Measurements from ENCODE around the gene ARL6IP5. TPM values are rescaled to one million over a fixed set of nuclear protein-coding genes. Genes with fewer than 3 reads are reported as not detected.
A peak's percentile ranks its signal among the peaks of the same experiment; 100 is the strongest.

Gene ARL6IP5
- 100 to 1,000 TPM; 172 to 199 TPM for total RNA-seq

DNA sequence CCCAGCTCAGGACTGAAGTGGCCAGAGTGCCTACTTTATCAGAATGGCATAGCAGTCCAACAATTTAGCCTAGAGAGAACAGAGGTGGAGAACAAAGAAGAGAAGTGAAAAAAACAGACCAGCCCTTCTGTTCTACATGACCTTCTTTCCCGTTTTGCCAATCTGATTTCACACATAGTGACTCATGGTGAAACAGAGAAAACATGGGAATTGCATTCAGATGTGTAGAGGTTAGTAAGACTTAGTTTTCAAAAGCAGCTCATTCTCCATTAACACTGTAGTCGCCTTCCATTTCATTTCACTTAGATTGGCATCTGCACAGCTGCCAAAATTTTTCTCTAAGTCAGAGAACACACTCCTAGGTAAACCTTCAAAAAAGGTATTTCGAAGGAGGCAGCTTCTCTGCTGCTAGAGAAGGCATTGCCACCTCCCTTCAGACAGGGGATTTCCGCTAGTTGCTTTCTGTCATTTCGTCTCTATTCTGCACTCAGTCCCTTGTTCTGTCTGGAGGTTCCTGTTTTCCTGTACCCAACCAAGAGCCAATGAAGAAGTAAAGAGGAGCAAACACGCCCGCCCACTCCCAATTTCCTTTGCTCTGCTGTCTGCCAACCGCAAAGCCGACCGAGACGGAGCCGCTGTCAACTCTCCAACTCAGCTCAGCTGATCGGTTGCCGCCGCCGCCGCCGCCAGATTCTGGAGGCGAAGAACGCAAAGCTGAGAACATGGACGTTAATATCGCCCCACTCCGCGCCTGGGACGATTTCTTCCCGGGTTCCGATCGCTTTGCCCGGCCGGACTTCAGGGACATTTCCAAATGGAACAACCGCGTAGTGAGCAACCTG lies at the start of gene ARL6IP5:
ARL6IP5 (plus strand) TSS at position 612 of the 842 bp plus-strand sequence; CDS start at position 723, 111 bp downstream.
- Histone ChIP-seq H3K27me3 (no peaks in the 10 kb centered on the region), H3K27ac (peak within 1 kb of the TSS; percentile 96), H3K9me3 (no peaks in the 10 kb centered on the region), H3K4me1 (peaks cover 0 to 75% of the 10 kb centered on the region in 2 donors), H3K36me3 (no peaks in the 10 kb centered on the region), H3K4me3 (peak within 1 kb of the TSS; percentile 87 to 94)
- no peak for TF ChIP-seq CTCF (IDR thresholded peaks at IDR 0.05)
- peak; percentile 96 for DNase-seq (ENCODE audit: low spot score)

DNA sequence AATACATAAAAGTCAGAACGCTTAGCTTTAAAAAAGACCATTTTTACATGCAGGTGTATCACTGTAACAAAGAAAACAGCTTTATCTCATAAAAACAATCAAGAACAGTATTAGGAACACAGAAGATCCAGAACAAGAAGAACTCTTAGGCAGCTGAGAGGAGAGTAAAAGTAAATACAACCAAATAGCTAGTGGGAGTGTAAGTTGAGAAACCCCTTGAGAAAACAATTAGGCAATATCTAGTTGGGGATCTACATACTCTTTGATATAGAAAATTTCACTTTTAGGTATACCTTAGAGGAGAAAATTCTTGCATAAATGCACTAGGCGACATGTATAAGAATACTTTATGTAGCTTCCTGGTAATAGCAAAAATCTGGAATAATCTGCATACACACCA lies 40.1 kb upstream of the ARL6IP5 start:
- no peaks in the 10 kb centered on the region for H3K9me3 ChIP-seq
- no peaks in the 10 kb centered on the region for H3K27me3 ChIP-seq
- no peak for DNase-seq (ENCODE audit: low spot score)
- H3K36me3 ChIP-seq: peaks cover 69% of the 10 kb centered on the region
- no peak for TF ChIP-seq CTCF (IDR thresholded peaks at IDR 0.05)
- H3K27ac ChIP-seq: no peak overlapping the region
- no peaks in the 10 kb centered on the region for H3K4me1 ChIP-seq
- no peak overlapping the region for H3K4me3 ChIP-seq

DNA sequence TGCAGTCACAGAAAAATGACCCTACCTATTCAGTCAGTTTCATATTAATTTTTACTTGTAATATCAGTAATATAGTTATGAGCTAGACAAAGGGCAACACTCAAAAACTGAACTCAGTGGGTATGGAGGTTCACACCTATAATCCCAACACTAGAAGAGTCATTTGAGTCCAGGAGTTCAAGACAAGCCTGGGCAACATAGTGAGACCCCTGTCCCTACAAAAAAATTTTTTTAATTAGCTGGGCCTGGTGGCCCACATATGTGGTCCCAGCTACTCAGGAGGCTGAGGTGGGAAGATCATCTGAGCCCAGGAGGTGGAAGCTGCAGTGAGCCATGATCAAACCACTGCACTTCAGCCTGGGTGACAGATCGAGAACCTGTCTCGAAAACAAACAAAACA lies 35.7 kb upstream of the ARL6IP5 start:
- H3K4me1 ChIP-seq: peaks cover 0 to 20% of the 10 kb centered on the region in 2 donors
- peaks cover 34% of the 10 kb centered on the region for H3K36me3 ChIP-seq
- no peak for DNase-seq (ENCODE audit: low spot score)
- no peaks in the 10 kb centered on the region for H3K9me3 ChIP-seq
- no peak for TF ChIP-seq CTCF (IDR thresholded peaks at IDR 0.05)
- no peak overlapping the region for H3K27ac ChIP-seq
- no peak overlapping the region for H3K4me3 ChIP-seq
- no peaks in the 10 kb centered on the region for H3K27me3 ChIP-seq

- Histone ChIP-seq H3K4me1 (peaks cover 0 to 20% of the 10 kb centered on the region in 2 donors), H3K9me3 (no peaks in the 10 kb centered on the region), H3K27me3 (no peaks in the 10 kb centered on the region), H3K4me3 (peak within 1 kb of the TSS; percentile 72 to 80), H3K27ac (peak within 1 kb of the TSS; percentile 91 to 96), H3K36me3 (peaks cover 35% of the 10 kb centered on the region)
- peak; percentile 99 for DNase-seq (ENCODE audit: low spot score)
- no peak for TF ChIP-seq CTCF (IDR thresholded peaks at IDR 0.05)
Measured at GRCh38 chr3:69051756-69052471, 32.8 kb upstream of the ARL6IP5 start, which contains the start of gene TMF1. Gene TMF1, minus strand, starts transcription at chr3:69052333. Its CDS starts 247 bp downstream, at chr3:69052086.

GRCh38 chr3:69052472-69052898 lies 32.3 kb upstream of the ARL6IP5 start:
- peak overlapping the region; percentile 91 to 96 for H3K27ac ChIP-seq
- no peaks in the 10 kb centered on the region for H3K9me3 ChIP-seq
- no peaks in the 10 kb centered on the region for H3K27me3 ChIP-seq
- H3K36me3 ChIP-seq: peaks cover 31% of the 10 kb centered on the region
- H3K4me1 ChIP-seq: peaks cover 0 to 20% of the 10 kb centered on the region in 2 donors
- no peak for DNase-seq (ENCODE audit: low spot score)
- H3K4me3 ChIP-seq: peak overlapping the region; percentile 72 to 80
- TF ChIP-seq CTCF (IDR thresholded peaks at IDR 0.05): no peak
